H1 (cell line): Measurements from ENCODE around the gene PDCD7.

Experiments
- CTCF ChIP-seq, 3 experiments: IDR thresholded peaks; 1 replicate in 2 of 3; 2 replicates in 1 of 3; pipeline versions ENCODE4 v1.5.1 to v1.6.1; 2011; ENCODE audit warnings: low read length in 3 of 3, mild to moderate bottlenecking in 3 of 3, inconsistent platforms in 2 of 3, low read depth in 1 of 3, moderate library complexity in 1 of 3; ENCODE audit not compliant: insufficient read depth in 1 of 3; ENCODE audit errors: control extremely low read depth in 1 of 3
- EP300 ChIP-seq, 2 experiments: IDR thresholded peaks; 1 replicate in 1 of 2; 2 replicates in 1 of 2; pipeline ENCODE4 v1.6.1; 2011 to 2012; ENCODE audit warnings: low read depth in 2 of 2, low read length in 2 of 2, mild to moderate bottlenecking in 2 of 2, borderline replicate concordance in 1 of 2, inconsistent platforms in 1 of 2, moderate library complexity in 1 of 2
- TBP ChIP-seq: IDR thresholded peaks from 2 replicates; pipeline ENCODE4 v1.6.1; 2011; ENCODE audit warnings: low read depth, low read length, improper control_type of control experiment

DNA sequence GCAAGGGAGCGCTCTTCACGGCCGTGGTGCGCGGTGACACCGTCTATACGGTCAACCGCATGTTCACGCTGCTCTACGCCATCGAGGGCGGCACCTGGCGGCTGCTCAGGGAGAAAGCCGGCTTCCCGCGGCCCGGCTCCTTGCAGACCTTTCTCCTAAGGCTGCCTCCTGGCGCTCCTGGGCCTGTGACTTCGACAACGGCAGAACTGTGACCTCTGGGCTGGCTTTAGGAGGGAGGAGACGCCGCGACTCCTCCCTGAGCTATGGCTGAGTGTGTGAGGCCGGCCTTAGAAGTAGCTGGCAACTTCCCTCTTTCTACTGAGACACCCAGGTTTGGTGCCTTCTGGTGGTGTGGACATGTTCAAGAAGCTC is 55.6 kb downstream of the PDCD7 start:
- no peak for TF ChIP-seq TBP
- TF ChIP-seq CTCF (IDR thresholded peaks at IDR 0.05; ENCODE audit: control extremely low read depth in 1 of 3, insufficient read depth in 1 of 3, low read depth in 1 of 3, low read length in 3 of 3): peak; percentile 77 to 95 (median 86)
- TF ChIP-seq EP300 (IDR thresholded peaks at IDR 0.05; ENCODE audit: borderline replicate concordance in 1 of 2, low read depth in 2 of 2, low read length in 2 of 2): no peak
